HG02870 (cell line): ENCODE measurements around the gene BMPR1B.

Source experiments
- ATAC-seq: cut with Tn5 transposase; IDR thresholded peaks from one replicate; pipeline ENCODE4 v1.9.1; 2021; ENCODE audit warnings: mild to moderate bottlenecking, moderate library complexity; ENCODE audit not compliant: unreplicated experiment

The BMPR1B gene

GRCh38 chr4:94757192-94758140, at the start of gene BMPR1B:
BMPR1B (plus strand) TSS chr4:94757955; CDS start chr4:95104425, 346,470 bp downstream.
- no peak for ATAC-seq

DNA sequence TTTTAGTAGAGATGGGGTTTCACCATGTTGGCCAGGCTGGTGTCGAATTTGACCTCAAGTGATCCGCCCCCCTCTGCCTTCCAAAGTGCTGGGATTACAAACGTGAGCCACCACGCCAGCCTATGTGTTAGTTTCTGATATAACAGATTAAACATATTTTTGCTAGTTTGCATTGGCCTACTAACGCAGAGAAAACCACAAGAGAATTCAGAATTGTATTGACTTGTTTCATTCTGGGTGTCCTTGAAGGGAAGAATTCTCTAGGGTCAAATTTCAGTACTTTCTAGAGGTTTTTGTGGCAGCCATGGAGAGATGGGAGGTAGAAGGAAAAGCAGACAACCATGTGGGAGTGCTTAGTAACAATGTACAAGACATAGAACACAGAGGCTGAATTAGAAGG, 46.1 kb upstream of the BMPR1B start:
- no peak for ATAC-seq

GRCh38 chr4:94714365-94715160, 43.2 kb upstream of the BMPR1B start:
- ATAC-seq, result no peak

GRCh38 chr4:94715726-94716125, 42.0 kb upstream of the BMPR1B start:
- ATAC-seq, result no peak

DNA sequence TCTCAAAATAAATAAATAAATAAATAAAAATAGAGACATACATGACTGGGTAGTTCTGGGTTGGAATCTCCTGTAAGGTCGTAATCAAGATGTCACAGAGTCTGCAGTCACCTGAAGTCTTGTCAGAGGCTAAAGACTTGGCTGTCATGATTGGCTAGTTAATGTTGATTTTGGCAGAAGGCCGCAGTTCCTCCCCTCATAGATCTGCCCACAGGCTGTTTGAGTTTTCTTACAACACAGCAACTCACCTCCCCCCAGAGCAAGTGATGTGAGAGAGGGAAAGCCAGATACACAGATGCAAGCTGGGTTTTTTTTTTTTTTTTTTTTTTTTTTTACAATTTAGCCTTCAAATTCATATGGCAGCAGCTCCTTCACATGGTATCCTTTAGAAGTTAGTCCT, 36.4 kb upstream of the BMPR1B start:
- ATAC-seq, result no peak

DNA sequence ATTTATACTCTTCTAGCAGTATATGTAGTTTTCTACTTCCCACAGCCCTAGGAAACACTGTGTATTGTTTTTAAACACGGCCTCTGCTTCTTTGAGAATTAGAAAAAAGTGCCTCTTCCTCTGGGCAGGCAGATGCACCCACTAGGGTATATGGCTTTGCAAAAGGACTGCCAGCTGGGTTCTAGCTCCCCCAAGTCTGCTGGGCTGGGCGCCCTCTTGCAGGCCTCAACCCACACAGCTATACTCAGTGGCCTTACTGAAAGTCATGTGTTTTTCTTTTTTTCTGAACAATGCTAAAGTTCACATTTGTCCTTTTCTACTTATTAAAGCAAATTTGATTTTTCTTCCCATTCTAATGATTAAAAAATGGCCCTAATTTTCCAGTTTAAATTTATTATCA, 35.5 kb upstream of the BMPR1B start:
- ATAC-seq, result no peak

GRCh38 chr4:94722748-94723147, 35.0 kb upstream of the BMPR1B start:
- ATAC-seq, result no peak

DNA sequence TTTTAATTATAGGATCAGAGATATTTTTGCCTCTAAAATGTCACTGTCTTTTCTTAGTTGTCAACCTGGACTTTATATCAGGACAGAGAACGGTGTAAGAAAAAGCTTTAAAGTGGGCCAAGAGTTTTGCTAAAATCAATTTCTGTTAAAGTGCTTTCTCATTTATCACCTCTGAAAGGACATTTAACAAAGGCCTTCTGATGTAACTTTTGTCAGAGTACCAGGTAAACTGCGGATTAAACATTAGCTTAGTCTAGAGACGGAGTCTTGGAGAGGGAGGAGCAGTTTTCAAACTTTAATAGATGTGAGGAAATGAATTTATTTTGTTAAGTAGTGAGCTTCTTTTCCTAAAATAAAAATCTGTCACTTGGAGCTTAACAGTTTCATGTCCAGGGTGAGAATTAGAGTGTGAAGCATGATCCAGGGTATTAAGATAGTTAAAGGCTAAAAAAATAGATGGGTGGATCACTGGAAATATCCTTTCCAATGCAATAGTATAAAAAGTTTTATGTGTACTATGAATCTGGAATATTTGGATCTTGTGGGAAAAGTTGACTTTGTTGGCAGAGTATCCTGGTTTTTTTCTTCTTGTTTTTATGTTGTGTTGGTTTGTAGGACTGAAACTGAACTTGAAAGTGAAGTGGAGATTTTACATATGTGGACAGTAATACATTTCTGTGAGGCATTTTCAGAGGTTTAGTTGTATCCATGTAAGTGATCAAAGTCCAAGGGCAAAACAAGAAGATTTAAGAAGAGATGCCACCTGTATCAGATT, 33.6 kb upstream of the BMPR1B start:
- ATAC-seq, result no peak

GRCh38 chr4:94726524-94727123, 31.1 kb upstream of the BMPR1B start:
- ATAC-seq, result no peak

DNA sequence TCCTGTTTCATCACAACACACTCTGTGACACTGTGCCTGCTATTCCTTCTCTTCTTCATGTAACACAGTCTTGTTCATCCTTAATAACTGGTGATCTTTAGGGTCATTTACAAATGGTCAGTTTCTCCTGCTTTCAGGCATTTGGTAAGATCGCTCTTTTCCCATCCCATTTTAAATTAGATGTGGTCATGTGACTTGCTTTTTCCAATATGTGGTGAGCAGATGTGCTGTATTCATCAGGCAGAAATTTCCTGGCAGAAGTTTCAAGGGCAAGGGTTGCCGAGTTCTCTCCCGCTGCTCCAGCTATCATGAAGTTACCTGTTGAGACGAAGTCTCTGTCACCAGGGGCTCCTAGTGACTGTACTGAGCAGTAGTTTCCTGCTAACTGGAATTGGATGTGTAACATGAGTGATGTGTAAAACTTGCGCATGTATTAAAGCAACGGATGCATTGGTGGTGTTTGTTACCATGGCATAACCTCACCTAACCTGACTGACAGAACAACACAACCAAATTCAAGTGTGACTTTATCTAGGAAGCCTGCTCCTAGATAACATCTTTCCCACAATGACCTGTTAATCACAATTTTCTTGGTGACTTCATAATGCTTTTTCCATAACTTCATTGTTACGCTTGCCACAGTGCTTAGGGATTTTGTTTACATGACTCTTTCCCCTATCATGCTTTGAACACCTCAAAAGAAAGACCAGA, 29.5 kb upstream of the BMPR1B start:
- ATAC-seq, result no peak

- no peak for ATAC-seq
Observed at GRCh38 chr4:94732358-94732698, 25.4 kb upstream of the BMPR1B start.

DNA sequence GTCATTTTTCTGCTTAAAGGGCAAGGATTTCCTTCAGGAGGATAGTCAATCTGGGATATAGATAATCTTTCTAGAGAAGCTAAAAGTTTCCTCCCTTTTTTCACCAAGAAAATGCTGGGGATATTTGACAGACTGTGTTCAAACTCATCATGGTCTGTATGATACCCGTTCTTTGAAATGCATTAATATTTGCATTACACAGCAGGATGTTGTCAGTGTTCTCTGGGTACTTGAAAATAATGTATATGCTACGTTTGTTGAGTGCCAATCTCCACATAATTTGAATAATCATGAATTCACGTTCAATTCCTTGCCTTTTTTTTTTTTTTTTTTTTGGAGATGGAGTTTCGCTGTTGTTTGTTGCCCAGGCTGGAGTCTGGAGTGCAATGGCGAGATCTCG, 18.0 kb upstream of the BMPR1B start:
- ATAC-seq, result no peak

- ATAC-seq, result no peak
Observed at GRCh38 chr4:94741304-94741703, 16.5 kb upstream of the BMPR1B start.

DNA sequence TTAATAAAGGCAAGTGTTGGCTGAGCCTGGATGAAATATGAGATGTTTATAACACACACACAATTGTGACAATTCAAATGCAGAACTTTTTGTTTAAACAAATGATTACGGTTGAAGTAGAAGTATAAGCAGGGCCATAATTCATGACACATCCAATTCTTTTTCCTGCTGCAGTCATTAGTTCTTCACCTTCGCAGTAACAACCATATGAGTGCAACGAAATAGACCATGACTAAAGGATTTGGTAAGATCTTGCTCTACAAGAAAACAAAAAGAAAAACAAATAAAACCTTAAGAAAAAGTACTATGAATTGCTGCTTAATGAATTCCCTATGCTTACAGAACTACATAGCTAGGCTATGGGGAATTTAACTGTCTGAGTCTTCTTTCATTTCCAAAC, 13.9 kb upstream of the BMPR1B start:
- ATAC-seq, result no peak

GRCh38 chr4:94744850-94745249, 12.9 kb upstream of the BMPR1B start:
- ATAC-seq, result no peak

DNA sequence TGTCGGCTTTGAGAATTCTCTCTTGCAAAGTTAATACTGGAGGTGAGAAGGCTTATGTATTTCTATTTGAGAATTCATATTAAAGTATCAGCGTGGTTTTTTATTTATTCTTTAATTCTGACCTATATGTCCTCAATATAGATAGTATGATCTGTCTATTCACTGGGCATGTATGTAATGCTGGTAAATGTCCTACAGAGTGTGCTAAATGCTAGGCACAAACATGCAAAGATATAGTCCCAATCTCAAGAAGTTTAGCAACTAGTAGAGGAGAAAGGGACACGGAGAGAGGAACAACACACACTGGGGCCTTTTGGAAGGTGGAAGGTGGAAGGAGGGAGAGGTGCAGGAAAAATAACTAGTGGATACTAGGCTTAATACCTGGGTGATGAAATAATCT, 11.0 kb upstream of the BMPR1B start:
- ATAC-seq, result no peak

GRCh38 chr4:94758141-94758699, 465 bp downstream of the BMPR1B start:
- no peak for ATAC-seq

DNA sequence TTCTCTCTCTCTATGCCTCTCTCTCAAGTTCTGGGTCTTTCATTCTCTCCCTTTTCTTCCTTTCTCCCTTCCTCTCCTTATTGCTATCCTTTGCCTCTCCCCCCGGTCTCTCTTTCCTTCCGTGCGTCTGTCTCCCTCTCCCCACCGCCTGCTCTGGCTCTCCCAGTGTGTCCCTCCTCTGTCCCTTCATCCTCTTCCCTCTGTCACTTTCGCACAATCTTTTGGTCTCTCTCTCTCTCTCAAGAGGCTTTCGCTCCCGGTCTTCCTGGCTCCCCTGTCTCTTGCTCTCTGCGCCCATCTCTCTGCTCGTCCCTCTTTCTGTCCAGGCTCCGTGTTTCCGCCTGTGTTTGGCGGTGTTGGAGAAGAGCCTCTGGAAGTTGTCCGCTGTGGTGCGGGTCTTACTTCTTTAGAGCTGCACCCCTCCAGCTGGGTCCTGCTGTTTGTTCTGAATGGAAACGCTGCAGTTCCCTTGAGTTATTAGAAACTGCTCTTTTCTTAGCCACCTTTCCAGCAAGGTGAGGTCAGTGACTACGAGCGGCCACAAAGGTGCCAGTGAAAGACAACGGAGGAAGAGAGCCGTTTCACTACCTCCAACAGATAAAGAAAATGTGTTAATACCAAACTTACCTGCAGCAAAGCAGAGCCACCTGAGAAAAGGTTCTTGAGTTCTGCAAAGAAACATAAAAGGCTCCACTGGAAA, 1.1 kb downstream of the BMPR1B start:
- no peak for ATAC-seq

- no peak for ATAC-seq
Observed at GRCh38 chr4:94759767-94760211, 2.0 kb downstream of the BMPR1B start.
